Left forelimb (tissue), 1 donor: ENCODE results near the gene ACTL9.
"Not testable (repeated sequence)": the region's sequence is repeated elsewhere in the genome, so short reads cannot be mapped to it uniquely, and the experiment has no call there.

Experiments used
- DNase-seq: peaks from one replicate; pipeline ENCODE4 v3.0.0-alpha.2; 2018; ENCODE audit warnings: low spot score

ACTL9 gene

GRCh38 chr19:8698433-8699063 is at the start of gene ACTL9:
Gene ACTL9 (minus strand): TSS chr19:8698795. CDS start chr19:8698701, 94 bp downstream.
- DNase-seq, result no peak

GRCh38 chr19:8739291-8740065 is 40.9 kb upstream of the ACTL9 start:
- not testable (repeated sequence) for DNase-seq

DNA sequence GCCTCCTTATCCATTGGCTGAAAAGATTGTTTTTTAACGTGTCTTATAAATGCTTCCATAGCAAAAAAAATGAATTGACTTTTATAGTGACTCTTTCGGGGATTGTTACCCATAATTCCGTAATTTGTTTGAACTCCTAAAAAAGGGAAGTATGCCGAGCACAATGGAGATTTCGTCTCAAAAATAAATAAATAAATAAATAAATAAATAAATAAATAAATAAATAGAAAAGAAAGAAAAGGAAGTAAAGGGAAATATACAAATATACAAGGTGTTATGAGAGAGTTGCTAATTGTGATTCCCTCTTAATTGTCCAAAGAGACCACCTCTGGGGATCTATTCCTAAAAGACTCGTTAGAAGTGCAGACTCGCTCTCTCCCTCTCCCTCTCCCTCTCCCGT is 39.8 kb upstream of the ACTL9 start:
- no peak for DNase-seq

GRCh38 chr19:8731428-8732169 is 33.0 kb upstream of the ACTL9 start:
- DNase-seq, result no peak

DNA sequence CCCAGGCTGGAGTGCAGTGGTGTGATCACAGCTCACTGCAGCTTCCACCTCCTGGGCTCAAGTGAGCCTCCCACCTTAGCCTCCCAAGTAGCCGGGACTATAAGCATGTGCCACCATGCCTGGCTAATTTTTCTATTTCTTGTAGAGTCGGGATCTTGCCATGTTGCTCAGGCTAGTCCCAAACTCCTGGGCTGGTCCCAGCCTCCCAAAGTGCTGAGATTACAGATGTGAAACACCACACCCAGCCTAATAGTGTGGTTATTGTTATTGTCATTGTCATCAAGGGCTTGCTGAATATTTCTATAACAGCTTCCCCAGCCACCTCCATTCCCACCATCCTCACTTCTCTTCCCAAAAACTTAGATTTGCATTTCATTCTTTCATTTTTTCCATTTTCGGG is 25.7 kb upstream of the ACTL9 start:
- no peak for DNase-seq

- DNase-seq, result no peak
These were observed 23.4 kb upstream of the ACTL9 start for GRCh38 chr19:8722032-8722431.

GRCh38 chr19:8721334-8721733 is 22.7 kb upstream of the ACTL9 start, which contains the start of gene OR2Z1:
Gene OR2Z1 (plus strand): TSS chr19:8721634. CDS start chr19:8731029, 9,395 bp downstream.
- DNase-seq, result no peak

DNA sequence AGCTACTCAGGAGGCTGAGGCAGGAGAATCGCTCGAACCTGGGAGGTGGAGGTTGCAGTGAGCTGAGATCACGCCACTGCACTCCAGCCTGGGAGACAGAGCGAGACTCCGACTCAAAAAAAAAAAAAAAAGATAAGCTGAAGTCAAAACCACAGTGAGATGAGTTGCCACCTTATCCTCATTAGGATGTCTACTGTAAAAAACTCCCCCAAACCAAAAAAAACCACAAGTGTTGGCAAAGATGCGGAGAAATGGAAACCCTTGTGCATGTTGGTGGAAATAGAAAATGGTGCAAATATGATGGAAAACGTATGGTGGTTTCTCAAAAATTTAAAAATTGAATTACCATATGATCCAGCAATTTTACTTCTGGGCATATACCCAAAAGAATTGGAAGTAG is 11.7 kb upstream of the ACTL9 start:
- DNase-seq, result not testable (repeated sequence)

DNA sequence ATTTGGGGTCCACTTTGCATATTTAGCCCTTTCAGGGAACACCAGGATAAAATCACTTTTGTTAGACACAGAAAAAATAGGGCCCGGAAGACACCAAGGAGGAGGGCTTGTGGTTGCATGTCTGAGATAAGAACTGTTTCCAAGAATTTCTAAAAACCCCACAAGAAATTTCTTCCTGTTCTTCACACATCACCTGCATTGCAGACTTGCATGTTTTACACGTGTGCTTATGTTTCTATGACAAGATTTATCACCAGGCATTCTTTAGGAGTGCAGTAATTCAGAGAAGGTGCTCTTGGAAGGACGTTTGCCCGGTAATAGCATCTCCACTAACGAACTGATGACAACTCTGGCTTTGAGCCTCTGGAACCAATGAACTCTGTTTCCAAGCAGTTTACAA is 7.1 kb upstream of the ACTL9 start:
- no peak for DNase-seq

- DNase-seq, result not testable (repeated sequence)
These were observed 6.7 kb upstream of the ACTL9 start for GRCh38 chr19:8705304-8705703.

DNA sequence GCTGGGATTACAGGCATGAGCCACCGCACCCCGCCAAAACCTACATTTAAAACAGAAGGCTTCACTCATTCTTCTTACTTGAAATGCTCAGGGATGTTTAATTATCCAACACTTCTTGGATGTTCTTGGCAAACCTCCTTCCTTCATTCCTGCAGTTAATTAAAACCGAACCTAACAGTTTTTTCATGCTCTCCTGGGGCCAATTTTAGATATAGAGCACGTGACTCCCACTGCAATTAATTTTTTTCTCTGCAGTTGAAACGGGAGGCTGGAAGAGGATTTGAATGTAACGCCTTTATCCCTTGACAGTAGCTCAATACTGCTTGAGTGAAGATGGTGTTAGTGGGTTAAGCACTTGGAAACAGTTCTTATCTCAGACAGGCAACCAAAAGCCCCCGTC is 4.6 kb upstream of the ACTL9 start:
- no peak for DNase-seq

GRCh38 chr19:8702350-8702749 is 3.8 kb upstream of the ACTL9 start:
- no peak for DNase-seq

DNA sequence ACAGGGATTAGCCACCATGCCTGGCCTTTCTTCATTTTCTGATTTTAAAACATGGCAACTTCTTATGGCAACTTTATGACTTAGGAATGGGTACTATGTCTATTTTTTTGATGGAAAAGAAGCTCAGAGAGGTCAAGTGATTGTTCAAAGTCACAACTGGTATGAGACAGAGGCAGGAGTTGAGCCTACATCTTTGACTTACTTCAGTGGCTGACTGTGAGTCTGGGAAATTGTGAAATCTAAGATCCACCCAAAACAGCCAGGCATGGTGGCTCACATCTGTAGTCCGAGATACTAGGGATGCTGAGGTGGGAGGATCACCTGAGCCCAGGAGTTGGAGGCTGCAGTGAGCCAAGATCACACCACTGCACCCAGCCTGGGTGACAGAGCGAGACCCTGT is 2.4 kb upstream of the ACTL9 start:
- no peak for DNase-seq

DNA sequence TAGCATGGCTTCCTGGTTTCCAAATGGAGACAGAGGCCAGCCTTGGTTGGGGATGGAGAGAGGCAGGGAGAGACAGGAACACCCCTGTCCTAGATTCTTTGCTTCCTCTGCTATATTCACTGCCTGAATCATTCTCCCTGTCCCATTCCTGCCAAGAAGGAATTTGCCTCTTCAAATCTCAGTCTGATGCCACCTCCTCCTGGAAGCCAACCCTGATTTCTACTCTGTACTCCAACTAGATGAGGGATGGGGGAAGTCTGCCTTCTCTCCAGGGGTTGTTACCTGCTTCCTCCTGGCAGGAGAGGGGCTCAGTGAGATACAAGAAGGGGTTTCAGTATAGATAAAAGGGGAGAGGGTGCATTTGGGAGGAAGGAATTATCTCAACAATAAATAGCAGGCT is 1.3 kb upstream of the ACTL9 start:
- DNase-seq, result no peak

DNA sequence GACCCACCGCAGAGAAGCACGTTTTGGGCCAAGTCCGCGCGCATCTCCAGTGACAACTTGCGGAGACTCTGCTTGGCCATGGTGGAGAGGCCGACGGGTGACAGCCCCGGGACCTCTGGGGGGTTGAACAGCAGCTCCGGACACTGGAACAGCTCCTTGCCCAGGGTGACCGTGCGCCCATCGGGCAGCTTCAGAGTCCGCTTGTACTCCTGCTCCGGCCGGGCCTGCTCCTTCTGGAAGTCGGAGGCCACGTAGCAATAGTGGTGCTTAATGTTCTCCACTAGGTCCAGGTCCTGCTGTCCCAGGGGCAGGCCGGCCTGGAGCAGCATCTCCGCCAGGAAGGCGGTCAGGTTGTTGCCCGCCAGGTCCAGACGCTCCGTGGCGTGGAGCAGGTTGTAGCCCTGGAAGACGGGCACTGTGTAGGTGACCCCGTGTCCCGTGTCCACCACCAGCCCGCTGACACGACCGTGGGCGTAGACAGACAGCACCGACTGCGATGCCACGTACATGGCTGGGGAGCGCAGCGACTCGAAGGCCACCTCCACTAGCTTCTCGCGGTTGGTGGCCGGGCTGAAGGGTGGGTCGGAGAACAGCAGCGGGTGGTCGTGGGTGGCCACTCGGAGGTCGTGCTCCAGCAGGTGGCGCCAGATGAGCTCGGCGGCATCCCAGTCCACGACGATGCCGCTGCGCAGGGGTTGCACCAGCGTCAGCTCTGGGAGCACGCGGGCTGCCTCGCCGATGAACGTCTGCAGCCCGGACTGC is 743 bp downstream of the ACTL9 start:
- DNase-seq, result no peak

DNA sequence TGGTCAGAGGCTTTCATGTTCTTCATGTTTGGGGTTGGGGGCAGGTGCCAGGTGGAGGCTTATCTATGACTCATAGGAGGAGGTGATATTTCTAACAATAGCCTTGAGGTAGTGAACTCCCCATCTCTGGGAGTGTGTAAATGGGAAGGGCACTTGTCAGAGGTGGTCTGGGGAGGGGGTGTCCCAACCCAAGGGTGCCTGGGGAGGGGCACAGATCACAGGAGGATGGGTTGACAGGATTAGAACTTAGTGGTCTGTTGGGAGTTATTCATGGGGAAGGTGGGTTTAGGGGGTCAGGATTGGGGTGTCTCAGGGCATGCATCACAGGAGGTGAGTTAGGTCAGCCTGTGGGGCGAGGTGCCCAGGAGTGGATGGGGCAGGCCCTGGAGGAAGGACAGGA is 1.6 kb downstream of the ACTL9 start:
- DNase-seq, result no peak

DNA sequence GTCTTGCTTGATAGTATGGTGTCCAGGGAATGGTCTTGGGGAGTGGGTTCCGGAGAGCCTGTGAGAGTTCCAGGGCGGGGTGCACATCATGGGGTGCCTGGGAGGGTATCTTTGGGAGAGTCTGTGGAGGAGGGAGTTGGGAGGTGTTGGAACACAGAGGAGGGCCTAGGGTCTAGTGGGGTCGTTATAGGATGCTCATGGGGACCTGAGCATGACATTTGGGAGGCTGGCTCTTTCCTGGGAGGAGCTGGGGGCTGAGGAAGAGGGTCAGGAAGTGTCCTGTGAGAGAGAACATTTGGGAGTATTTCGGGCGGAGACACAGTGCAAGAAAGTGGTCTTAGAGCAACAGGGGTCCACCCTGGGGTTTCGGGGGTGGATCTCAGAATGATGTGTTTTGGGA is 2.7 kb downstream of the ACTL9 start:
- DNase-seq, result no peak

- no peak for DNase-seq
These were observed 3.1 kb downstream of the ACTL9 start for GRCh38 chr19:8695501-8695900.

DNA sequence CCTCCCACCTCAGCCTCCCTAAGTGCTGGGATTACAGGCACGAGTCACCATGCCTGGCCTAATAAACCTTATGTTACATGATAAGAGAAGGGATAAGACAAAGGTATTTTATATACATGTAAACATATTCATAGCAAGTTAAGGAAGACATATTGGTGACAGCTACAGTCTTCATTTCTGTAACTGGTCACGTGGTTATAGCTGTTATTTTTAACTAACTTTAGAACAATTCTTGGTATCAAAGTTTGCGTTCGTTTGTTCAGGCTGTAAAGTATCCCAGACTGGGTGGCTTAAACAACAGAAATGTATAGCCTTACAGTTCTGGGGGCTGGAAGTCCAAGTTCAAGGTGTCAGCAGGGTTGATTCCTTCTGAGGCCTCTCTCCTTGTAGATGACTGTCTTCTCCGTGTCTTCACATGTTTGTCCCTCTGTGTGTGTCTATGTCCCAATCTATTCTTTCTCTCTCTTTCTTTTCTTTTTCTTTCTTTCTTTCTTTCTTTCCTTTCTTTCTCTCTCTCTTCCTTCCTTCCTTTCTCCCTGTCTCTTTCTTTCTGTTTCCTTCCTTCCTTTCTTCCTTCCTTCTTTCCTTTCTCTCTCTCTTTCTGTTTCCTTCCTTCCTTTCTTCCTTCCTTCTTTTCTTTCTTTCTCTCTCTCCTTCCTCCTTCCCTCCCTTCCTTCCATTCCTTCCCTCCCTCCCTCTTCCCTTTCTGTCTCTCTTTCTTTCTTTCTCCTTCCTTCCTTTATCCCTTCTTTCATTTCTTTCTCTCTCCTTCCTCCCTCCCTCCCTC is 7.6 kb downstream of the ACTL9 start:
- no peak for DNase-seq

- DNase-seq, result no peak
These were observed 9.7 kb downstream of the ACTL9 start for GRCh38 chr19:8688930-8689329.

DNA sequence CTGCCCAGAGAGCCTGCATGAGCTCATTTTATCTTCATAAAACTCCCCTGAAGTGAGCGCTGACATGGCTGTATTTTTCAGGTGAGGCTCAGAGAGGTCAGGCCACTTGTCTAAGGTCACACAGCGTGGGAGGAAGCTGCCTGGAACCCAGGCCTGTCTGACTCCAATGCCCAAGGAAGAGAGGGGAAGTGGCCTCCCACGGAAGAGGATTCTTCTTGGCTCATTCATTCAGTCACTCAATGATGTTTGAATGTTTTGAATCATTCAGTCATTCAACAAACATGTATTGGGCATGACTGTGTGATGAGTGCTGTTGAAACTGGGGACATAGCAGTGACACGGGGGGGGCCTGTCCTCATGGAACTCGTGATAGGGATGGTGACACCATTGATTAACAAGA is 12.0 kb downstream of the ACTL9 start:
- DNase-seq, result no peak
